Measurements from ENCODE around the gene LYPD6B. TPM values are rescaled to one million over a fixed set of nuclear protein-coding genes. Genes with fewer than 3 reads are reported as not detected.
A peak's percentile ranks its signal among the peaks of the same experiment; 100 is the strongest.

Gene LYPD6B
- total RNA-seq, 4 donors from 2014 or later, result 0.49 to 0.54 TPM; not detected in 2

GRCh38 chr2:149015926-149016563, 22.5 kb upstream of the LYPD6B start:
- H3K27me3 ChIP-seq, result no peaks in the 10 kb centered on the region
- TF ChIP-seq EP300 (IDR thresholded peaks at IDR 0.05), result no peak
- TF ChIP-seq POLR2AphosphoS5 (IDR thresholded peaks at IDR 0.05), result no peak
- no peak for TF ChIP-seq POLR2A (IDR thresholded peaks at IDR 0.05)
- TF ChIP-seq, protein P1, sequence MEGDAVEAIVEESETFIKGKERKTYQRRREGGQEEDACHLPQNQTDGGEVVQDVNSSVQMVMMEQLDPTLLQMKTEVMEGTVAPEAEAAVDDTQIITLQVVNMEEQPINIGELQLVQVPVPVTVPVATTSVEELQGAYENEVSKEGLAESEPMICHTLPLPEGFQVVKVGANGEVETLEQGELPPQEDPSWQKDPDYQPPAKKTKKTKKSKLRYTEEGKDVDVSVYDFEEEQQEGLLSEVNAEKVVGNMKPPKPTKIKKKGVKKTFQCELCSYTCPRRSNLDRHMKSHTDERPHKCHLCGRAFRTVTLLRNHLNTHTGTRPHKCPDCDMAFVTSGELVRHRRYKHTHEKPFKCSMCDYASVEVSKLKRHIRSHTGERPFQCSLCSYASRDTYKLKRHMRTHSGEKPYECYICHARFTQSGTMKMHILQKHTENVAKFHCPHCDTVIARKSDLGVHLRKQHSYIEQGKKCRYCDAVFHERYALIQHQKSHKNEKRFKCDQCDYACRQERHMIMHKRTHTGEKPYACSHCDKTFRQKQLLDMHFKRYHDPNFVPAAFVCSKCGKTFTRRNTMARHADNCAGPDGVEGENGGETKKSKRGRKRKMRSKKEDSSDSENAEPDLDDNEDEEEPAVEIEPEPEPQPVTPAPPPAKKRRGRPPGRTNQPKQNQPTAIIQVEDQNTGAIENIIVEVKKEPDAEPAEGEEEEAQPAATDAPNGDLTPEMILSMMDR (IDR thresholded peaks at IDR 0.05), result no peak
- peak; percentile 20 for ATAC-seq
- no peak overlapping the region for H3K4me3 ChIP-seq
- 81 to 100% methylated on average over 2 to 4 of the region's 4 CpGs for WGBS, 2 donors (ENCODE audit: low coverage in 1 of 2)
- no peaks in the 10 kb centered on the region for H3K9me3 ChIP-seq
- no peak overlapping the region for H3K27ac ChIP-seq
- peaks cover 0 to 7% (median 0%) of the 10 kb centered on the region in 3 donors for H3K4me1 ChIP-seq
- peaks cover 0 to 19% of the 10 kb centered on the region in 2 donors for H3K36me3 ChIP-seq

DNA sequence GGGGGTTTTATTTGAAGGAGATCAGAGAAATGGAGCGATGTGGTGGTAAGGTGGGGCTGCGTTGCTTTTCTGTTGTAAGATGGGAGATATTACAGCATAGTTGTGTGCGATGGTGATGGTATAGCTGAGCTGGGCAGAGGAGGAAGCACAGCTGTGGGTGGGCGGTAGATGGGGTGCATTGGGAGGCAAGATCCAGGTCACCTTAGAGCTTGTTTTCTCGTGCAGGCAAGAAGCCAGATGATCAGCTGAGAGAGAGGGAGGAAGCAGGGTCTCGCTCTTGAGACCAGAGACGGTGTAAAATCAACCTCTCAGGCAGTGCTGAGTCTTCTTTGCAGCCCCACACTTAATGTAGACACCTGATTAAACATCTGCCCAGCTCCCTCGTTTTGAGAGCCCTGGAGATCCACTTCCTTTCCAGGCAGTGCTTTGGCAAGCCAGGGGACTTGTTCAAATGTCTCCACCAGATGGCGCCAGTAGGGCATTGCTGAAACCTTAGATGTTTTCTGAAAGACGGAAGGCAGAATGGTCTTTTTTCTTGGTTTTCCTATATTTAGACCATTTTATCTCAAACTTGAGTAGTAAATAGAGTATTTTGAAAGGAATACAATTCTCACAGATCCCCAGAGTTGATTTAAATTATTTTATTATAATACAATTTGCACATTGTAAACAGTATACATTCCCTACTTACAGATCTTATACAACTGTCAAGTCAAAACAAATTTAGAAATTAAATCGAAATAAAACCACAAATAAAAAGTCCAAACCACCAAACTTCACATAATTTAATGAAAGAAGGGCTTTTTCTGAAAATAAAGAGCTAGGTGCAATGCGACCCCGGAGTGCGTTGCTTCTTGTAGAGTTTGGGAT, 21.1 kb upstream of the LYPD6B start:
- Histone ChIP-seq H3K36me3 (peaks cover 0 to 11% of the 10 kb centered on the region in 2 donors), H3K27me3 (no peaks in the 10 kb centered on the region), H3K9me3 (no peaks in the 10 kb centered on the region), H3K27ac (no peak overlapping the region), H3K4me3 (no peak overlapping the region), H3K4me1 (peaks cover 0 to 7% (median 0%) of the 10 kb centered on the region in 3 donors)
- 47% methylated on average over 12 to 14 of the region's 14 CpGs for WGBS, 2 donors (ENCODE audit: low coverage in 1 of 2)
- peak; percentile 64 for ATAC-seq
- TF ChIP-seq POLR2AphosphoS5 (IDR thresholded peaks at IDR 0.05) (peak; percentile 15), POLR2A (IDR thresholded peaks at IDR 0.05) (no peak), EP300 (IDR thresholded peaks at IDR 0.05) (no peak)
- TF ChIP-seq, protein P1 (IDR thresholded peaks at IDR 0.05), result peak; percentile 78 to 87 (median 83)

DNA sequence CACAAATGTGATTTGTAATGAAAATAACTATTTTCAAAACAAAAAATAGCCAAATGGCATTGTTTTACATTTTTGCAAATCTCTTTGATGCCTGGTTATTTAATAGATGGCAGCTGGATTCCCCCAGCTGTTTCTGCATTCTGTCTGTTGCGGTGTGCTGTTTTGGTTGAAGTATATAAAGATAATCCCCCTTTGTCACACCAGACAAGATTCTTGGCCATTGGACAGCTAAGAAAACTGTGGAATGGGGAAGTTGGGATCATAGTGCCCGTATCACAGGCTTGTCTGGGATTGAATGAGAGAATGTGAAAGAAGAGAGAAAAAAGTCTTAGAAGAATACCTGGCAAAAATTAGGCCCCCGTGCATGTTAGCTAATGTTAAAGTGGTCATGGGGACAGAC, 19.5 kb upstream of the LYPD6B start:
- H3K4me1 ChIP-seq, result peaks cover 0 to 7% (median 0%) of the 10 kb centered on the region in 3 donors
- 62 to 69% methylated on average over 3 of the region's 3 CpGs for WGBS, 2 donors (ENCODE audit: low coverage in 1 of 2)
- no peak for ATAC-seq

DNA sequence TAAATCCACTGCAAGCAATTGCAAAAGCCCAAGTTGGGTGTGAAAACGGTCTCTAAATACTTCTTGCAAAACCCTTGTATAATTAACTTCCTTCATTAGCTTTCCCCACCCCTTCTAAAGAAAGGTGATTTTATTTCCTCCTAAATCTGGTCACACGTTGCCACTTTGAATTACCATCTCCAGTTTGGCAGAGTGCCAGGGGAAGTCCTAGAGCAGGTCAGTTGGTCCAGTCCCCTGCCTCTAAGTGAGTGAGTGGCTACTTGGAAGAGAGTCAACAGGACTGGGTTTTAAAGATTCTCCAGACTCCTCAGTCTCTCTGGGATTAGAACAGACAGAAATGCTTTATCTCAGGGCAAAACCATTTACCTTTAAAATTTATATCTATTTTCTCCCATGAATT, 18.7 kb upstream of the LYPD6B start:
- H3K27me3 ChIP-seq, result no peaks in the 10 kb centered on the region
- no peak overlapping the region for H3K27ac ChIP-seq
- TF ChIP-seq, protein P1 (IDR thresholded peaks at IDR 0.05), result no peak
- H3K9me3 ChIP-seq, result no peaks in the 10 kb centered on the region
- no peak overlapping the region for H3K4me3 ChIP-seq
- no peaks in the 10 kb centered on the region for H3K36me3 ChIP-seq
- no peak for ATAC-seq
- 56 to 88% methylated on average over 1 to 2 of the region's 2 CpGs for WGBS, 2 donors (ENCODE audit: low coverage in 1 of 2)
- H3K4me1 ChIP-seq, result peaks cover 0 to 7% (median 0%) of the 10 kb centered on the region in 3 donors

More for the DNA sequence above, 19.5 kb upstream of the LYPD6B start:
- no peaks in the 10 kb centered on the region for H3K27me3 ChIP-seq
- H3K9me3 ChIP-seq, result no peaks in the 10 kb centered on the region
- H3K4me3 ChIP-seq, result no peak overlapping the region
- no peak overlapping the region for H3K27ac ChIP-seq
- TF ChIP-seq POLR2A (IDR thresholded peaks at IDR 0.05) (no peak), EP300 (IDR thresholded peaks at IDR 0.05) (no peak), POLR2AphosphoS5 (IDR thresholded peaks at IDR 0.05) (no peak)
- TF ChIP-seq, protein P1 (IDR thresholded peaks at IDR 0.05), result no peak
- H3K36me3 ChIP-seq, result no peaks in the 10 kb centered on the region

Measured in gastroesophageal sphincter (tissue), 4 donors.